RCC 7860 (cell line): Measurements from ENCODE around the gene SYNRG.
"Not testable (repeated sequence)": the region's sequence is repeated elsewhere in the genome, so short reads cannot be mapped to it uniquely, and the experiment has no call there.

ENCODE experiments used
- DNase-seq: peaks from one replicate; pipeline ENCODE4 v3.0.0-alpha.2; 2015; ENCODE audit warnings: low spot score
- FAIRE-seq: peaks from 2 replicates; lab custom pipeline; 2012; peaks lifted over from hg19 to GRCh38; lab: Jason Lieb, UNC

The SYNRG gene, protein sequence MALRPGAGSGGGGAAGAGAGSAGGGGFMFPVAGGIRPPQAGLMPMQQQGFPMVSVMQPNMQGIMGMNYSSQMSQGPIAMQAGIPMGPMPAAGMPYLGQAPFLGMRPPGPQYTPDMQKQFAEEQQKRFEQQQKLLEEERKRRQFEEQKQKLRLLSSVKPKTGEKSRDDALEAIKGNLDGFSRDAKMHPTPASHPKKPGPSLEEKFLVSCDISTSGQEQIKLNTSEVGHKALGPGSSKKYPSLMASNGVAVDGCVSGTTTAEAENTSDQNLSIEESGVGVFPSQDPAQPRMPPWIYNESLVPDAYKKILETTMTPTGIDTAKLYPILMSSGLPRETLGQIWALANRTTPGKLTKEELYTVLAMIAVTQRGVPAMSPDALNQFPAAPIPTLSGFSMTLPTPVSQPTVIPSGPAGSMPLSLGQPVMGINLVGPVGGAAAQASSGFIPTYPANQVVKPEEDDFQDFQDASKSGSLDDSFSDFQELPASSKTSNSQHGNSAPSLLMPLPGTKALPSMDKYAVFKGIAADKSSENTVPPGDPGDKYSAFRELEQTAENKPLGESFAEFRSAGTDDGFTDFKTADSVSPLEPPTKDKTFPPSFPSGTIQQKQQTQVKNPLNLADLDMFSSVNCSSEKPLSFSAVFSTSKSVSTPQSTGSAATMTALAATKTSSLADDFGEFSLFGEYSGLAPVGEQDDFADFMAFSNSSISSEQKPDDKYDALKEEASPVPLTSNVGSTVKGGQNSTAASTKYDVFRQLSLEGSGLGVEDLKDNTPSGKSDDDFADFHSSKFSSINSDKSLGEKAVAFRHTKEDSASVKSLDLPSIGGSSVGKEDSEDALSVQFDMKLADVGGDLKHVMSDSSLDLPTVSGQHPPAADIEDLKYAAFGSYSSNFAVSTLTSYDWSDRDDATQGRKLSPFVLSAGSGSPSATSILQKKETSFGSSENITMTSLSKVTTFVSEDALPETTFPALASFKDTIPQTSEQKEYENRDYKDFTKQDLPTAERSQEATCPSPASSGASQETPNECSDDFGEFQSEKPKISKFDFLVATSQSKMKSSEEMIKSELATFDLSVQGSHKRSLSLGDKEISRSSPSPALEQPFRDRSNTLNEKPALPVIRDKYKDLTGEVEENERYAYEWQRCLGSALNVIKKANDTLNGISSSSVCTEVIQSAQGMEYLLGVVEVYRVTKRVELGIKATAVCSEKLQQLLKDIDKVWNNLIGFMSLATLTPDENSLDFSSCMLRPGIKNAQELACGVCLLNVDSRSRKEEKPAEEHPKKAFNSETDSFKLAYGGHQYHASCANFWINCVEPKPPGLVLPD (N-terminal part only)

DNA sequence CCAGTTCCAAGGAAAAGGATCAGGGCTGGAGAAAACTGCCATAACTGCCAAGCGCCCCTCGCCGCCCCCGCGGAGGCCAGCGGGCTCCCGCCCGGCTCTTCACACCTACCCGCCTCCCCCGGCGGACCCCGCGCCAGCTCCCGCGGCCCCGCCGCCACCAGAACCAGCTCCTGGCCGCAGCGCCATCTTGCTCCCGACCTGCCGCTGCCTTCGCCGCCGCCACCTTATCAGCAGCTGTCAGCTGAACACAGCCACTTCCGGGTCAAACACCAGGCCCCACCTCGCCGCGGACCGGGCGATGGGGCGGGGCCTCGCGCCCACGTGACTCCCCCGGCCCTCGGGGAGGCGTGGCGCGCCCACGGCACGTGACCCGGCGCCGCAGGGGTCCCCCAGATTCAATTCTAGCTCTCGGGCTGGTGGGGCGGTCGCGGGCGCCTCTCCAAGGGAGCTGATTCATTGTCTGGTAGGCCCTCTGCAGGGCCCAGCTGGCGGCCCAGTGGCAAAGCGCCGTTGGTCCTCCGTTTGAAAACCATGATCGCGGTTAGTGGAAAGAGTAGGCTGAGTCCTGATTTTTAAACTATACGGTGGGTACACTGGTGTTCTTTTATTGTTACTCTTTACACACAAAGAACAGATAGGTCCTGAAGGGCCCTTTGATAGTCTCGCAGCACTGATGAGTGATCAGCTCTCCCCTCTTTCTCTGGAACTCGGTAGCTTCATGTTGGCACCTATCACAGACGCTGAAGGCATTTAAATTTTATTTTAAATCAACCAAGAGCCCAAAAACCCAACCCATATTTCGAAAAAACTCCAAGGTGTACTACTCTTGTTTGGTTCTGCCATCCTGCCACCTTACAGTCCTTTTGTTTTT lies at the start of gene SYNRG:
SYNRG (minus strand) TSS at position 249 of the 871 bp plus-strand sequence; CDS start at position 186, 63 bp downstream.
- DNase-seq, result peak; percentile 95
- no peak for FAIRE-seq

DNA sequence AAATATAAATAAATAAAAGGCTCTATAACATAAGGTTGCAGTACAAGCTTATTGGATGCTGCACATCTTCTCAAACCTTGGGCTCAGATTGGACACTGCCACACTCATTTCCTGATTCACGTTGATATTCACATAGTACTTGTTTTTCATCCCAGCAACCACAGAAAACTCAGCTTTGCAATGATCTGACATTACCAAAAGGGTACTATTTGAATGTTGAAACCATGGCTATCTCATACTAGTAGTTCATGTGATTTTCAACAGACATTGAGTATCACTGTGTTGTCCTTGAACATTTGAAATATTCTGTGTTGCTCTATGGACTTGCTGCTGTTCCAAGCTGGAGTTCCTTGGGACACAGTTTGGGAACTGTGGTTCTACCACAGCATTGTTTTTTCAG lies 48.0 kb upstream of the SYNRG start:
- DNase-seq, result no peak
- FAIRE-seq, result no peak

DNA sequence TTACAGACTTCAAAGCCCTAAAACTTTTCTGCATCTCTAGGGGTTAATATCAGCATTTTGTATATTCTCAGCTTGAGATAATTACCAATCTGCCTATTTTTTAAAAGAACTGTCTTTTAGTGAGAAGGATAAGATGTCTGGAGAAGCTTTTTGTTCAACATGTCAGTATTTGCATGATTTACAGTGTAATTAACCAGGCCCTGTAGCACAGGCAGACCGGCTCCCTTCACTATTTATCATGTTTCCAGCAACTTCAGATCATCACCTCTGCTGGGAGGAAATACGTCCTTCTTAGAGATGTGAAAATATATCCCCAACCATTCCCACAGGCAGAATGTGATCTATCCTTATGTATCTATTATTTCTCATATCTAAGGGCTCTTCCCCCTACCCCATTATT lies 42.6 kb upstream of the SYNRG start:
- DNase-seq (no peak), FAIRE-seq (no peak)

DNA sequence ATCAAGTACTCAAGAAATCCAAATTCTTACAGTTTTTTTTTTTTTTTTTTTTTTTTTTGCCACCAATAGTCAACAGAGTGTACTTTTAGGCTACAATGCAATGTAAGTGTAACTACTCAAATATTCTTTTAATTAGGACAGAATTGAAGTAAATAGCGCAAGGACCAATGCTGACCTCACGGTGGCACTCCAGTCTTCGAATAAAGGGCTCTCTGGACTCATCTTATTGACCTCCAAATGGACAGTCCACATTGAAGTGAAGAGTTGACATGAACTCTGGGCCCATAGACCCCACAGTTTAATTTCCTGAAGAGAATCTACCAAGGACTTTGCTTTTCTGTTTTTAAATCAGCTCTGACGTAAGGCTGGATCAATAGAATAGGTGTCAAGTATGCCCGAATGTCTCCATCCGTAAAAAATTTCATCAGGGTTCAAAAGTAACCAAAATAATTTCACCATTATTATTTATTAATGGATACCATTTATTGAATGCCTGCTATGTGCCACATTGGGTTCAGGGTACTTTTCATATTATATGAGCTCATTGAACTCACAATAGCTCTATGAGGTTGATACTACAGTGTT lies 41.3 kb upstream of the SYNRG start:
- no peak for FAIRE-seq
- peak; percentile 46 for DNase-seq

DNA sequence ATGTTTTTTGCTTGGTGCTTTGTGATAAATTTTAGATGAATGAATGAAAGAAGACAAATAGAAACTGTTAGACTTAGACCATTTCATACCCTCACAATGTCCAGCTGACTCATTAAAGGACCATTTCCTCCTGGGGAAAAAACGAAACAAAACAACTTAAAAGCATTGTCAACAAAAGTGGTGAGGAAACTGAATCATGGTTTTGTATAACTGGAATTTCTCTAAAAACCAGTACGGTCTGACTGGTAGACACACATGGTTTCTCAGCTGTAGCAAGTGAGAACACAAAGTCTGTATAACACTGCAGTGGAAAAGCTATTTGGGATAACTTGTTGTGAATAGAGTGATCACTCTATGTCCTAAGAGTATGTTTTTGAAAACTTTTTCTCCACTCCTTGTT lies 39.3 kb upstream of the SYNRG start:
- DNase-seq, result peak; percentile 55
- no peak for FAIRE-seq

DNA sequence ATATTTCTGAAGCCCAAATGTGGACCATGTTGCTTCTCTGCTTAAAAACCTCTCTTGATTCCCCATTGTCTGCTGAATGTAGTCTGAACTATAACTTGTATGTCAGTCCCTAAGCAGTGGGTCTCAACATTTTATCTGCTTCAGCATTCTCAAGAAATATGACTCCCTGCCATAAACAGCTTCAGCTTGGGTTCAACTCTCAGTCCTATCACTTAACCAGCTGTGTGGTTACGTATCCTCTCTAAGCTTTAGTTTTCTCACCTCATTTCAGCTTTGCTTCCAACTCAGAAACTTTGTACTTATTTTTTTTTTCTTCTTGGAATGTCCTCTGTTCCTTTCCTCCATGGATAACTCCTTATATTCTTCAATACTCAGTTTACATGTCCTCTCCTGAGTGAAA lies 38.6 kb upstream of the SYNRG start:
- no peak for FAIRE-seq
- no peak for DNase-seq

DNA sequence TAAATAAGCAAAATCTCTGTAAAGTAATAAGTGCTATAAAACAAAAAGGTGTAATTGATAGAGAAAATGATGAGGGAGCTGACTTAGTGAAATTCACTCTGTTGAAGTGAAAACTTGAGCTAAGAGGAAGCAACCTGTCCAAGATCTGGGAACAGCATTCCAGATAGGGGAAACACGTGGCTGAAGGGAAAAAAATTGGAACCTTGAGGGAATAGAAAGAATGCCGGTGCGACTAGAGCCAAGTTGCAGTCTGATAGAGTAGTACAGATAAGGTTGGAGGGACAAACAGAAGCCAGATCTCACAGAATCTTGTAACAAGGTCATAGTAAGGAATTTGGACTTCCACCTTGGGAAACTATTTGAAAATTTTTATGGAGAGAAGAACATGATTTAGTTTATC lies 34.7 kb upstream of the SYNRG start:
- FAIRE-seq (no peak), DNase-seq (no peak)

DNA sequence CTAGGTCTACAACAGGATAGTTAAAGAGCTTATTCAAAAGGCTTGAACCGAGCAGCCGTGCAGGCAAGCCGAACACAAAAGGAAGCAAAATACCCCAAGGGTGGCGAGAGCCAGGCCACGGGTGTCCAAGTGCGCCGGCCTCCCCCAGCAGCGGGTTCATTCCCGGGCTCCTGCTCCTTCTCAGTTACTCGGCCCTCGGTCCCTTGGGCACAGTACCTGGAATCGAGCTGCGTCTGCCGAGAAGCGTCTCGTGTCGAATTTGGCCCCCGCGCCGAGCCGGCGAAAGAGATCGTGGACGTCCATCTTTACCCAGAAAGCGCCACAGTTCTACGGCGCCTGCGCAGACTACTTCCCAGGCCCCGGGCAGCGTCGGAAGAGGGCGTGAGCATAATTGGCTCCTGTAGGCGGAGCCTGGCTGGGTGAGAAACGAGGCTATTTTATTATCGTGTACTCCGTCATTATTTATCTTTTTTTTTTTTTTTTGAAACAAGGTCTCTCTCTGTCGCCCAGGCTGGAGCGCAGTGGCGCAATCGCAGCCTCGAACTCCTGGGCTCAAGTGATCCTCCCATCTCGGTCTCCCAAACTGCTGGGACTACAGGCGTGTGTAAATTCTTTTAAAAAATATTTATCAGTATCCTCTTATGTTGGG lies 34.0 kb upstream of the SYNRG start, which contains the start of gene DDX52:
DDX52 (minus strand) TSS at position 329 of the 649 bp plus-strand sequence; CDS start at position 303, 26 bp downstream.
- DNase-seq (peak; percentile 78), FAIRE-seq (no peak)

DNA sequence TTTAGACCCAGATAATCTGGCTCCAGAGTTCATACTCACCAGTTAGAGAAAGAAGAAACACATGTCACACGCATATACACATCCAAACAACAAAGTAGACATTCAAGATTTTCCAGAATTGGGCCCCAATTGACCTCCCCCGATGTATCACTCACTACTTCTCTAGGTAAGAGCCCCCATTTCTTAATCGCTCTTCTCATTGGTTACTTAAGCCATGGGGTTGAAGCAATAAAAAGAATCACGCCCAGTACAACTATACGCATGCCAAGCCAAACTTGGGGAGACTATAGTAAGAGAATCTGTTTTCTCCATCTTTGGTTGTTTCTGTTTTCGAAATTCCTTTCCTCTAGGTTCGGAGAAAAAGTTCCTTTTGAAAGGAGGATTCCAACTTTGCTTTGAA lies 33.5 kb upstream of the SYNRG start:
- no peak for FAIRE-seq
- DNase-seq, result no peak

DNA sequence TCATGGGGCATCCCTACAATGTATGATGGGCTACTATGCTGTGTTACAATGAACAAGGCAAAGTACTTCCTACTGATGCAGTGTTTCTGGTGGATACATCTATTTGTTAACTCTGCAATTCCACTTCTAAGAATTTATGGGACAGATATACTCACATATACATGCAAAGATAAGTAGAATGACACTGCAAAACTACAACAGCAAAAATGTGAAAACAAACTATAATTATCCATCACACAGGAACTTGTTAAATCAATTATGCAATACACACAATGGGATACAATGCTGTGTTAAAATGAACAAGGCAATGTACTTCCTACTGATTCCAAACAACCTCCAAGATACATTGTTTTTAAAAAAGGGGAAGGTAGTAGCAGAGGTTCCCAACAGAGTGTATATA lies 30.8 kb upstream of the SYNRG start:
- no peak for FAIRE-seq
- DNase-seq, result no peak

DNA sequence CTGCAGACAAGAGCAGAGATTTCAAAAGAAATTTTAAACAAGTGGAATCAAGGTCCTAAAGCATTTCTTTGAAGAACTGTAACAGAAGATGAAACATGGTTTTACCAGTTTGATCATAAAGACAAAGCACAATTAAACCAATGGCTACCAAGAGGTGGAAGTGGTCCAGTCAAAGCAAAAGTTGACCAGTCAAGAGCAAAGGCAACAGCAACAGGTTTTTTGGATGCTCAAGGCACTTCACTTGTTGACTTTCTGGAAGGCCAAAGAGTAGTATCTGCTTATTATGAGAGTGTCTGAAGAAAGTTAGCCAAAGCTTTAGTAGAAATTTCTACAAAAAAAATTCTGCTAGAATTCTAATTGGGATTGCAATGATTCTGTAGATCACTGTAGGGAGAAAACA lies 28.7 kb upstream of the SYNRG start:
- no peak for DNase-seq
- FAIRE-seq, result no peak

DNA sequence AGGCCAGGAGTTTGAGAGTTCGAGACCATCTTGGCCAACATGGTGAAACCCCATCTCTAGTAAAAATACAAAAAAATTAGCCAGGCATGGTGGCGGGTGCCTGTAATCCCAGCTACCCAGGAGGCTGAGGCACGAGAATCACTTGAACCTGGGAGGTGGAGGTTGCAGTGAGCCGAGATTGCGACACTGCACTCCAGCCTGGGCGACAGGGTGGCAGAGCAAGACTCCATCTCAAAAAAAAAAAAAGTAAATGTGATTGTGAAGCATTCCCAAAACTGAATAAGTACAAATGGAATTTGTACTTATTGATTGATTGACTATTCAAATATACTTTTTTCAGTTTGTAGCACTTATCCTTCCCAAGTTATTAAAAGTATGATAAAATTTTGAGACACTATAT lies 7.2 kb upstream of the SYNRG start:
- FAIRE-seq, DNase-seq: not testable (repeated sequence)

DNA sequence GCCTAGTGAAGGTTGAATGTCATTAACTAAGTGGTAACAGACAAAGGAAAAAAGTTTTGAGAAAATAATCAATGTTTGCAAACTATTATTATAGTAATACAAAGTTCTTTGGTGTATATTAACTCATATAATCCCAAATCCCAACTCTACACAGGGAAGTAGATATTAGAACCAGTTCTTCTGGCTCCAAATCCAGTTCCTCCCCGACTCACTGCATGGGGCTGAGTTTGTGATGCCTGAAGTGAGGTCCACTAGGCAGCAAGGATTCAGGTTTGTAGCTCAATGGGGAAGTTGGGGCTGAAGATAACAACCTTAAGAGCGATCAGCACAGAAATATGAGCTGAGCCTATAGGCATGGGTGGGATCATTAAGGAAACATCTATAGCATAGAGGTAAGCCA lies 5.6 kb upstream of the SYNRG start:
- no peak for DNase-seq
- no peak for FAIRE-seq

DNA sequence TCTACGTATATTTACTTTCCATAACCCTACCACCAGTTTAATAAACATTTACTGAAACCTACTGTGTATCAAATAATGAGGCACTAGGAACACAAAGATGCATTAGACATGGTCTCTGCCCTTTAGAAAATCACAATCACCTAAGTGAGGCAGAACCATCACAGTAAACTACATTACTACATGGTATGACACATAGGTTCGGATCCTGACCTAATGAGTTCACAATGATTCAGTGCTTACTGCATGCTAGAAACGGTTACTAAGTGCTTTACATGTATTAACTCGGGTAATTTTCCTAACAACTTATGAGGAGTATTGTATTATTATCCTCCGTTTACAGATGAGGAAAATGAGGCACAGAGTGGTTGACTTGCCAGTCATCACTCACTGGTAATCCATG lies 5.2 kb upstream of the SYNRG start:
- DNase-seq, result peak; percentile 82

DNA sequence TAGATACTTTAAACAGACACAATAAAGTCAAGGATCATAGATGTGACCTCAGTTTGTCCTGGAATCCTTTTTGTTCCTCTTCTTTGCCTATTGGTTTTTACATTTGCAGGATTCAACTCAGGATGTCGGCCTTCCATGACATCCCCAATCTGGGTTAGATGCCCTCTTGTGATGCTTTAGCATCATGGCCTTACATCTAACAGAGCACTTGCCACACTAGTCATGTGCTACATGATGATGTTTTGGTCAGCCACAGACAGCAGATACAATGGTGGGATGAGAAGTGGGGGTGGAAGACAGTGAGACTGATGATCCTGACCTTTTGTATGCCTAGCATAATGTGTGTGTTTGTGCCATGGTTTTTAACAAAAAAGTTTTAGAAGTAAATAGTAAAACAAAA lies 1.8 kb upstream of the SYNRG start:
- DNase-seq, result no peak
- no peak for FAIRE-seq

More for the DNA sequence above, 5.2 kb upstream of the SYNRG start:
- no peak for FAIRE-seq

DNA sequence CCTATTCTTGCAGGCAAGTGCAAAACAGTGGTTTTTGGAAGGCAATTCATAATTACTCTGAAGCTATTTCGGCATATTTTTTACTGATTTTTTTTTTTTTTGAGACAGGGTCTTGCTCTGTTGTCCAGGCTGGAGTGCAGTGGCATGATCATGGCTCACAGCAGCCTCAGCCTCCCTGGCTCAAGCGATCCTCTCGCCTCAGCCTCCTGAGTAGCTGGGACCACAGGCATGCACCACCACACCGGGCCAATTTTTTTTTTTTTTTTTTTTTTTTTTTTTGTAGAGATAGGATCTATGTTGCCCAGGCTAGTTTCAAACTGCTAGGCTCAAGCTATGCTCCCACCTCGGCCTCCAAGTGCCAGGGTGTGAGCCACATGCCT lies 813 bp upstream of the SYNRG start:
- not testable (repeated sequence) for DNase-seq

DNA sequence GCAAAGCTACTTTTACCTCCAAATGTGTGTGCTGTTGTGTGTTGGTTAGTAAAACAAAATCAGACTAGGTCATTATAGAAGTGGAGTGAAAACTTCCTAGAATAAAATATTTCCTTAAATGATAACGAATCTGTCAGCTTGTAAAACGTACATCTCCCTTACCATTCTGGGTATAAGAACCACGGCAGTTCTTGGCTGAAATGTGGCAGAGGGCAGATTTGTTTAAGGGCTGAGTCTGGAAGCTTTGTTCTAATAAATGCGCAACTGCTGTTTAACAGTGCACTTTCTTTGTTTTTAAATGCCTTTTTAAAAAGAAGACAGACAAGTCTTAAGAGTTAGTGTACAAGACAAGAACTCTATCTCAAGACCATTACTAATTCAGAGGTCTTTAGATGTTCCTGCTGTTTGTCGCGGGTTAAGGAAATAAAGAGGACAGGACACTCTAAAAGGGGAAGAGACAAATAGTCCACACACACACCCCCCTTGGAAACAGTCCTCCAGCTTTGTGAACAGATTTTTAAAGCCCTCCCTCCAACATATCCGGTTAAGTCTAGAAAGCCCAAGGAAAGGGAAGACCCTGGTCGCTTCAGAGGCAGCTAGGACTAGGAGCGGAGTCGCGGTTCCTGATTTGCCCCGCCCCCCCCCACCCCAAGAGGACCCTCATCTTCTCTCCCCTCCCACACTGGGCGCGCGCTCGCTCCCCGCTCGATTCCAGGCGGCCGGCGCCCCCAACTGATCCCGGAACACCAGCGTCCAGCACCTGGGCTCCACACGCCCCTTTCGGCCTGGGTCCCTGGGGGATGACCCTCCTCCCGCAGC lies 658 bp downstream of the SYNRG start:
- DNase-seq (peak; percentile 22), FAIRE-seq (no peak)

More for the DNA sequence above, 813 bp upstream of the SYNRG start:
- FAIRE-seq, result not testable (repeated sequence)

DNA sequence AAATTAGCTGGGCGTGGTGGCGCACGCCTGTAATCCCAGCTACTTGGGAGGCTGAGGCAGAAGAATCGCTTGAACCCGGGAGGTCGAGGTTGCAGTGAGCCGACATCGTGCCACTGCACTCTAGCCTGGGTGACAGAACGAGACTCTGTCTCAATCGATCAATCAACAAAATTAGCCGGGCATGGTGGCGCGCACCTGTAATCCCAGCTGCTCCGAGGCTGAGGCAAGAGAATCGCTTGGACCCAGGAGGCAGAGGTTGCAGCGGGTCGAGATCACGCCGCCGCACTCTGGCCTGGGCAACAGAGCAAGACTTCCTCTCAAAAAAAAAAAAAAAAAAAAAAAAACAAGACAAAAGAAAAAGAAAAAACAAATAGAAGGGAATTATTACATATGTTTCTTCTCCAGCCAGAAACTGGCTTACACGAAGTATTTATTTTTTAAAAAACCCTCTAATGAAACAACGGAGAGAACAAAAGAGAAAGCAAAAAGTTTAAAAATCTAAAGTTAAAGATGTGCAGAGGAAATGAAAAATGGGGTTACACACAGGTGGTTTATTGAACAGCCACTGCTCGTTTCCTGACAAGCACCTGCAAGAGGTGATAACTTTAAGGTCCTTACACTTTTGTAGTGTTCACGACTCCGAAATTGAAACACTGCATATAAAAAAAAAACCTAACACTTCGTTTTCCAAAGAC lies 1.4 kb downstream of the SYNRG start:
- no peak for FAIRE-seq
- no peak for DNase-seq
